Stimulated activated CD4-positive, alpha-beta T cell treated with anti-CD3 and anti-CD28 coated beads, Interleukin-4, amount 100 ng/mL, for 1 hour (primary cell): Measurements from ENCODE around the gene MAPK6.
"Not testable (repeated sequence)": the region's sequence is repeated elsewhere in the genome, so short reads cannot be mapped to it uniquely, and the experiment has no call there.

ENCODE experiments used
- DNase-seq: peaks from one replicate; pipeline ENCODE4 v3.0.0-alpha.2; 2020

Gene MAPK6

GRCh38 chr15:52045795-52046298 is 26.8 kb downstream of the MAPK6 start:
- not testable (repeated sequence) for DNase-seq

- not testable (repeated sequence) for DNase-seq
Measured at GRCh38 chr15:52046552-52046951, 27.5 kb downstream of the MAPK6 start.

- DNase-seq: no peak
Measured at GRCh38 chr15:52050416-52050815, 31.4 kb downstream of the MAPK6 start.

GRCh38 chr15:52052066-52052935 is 33.3 kb downstream of the MAPK6 start:
- no peak for DNase-seq

GRCh38 chr15:52054381-52054780 is 35.4 kb downstream of the MAPK6 start:
- DNase-seq: no peak

GRCh38 chr15:52054858-52055257 is 35.8 kb downstream of the MAPK6 start:
- not testable (repeated sequence) for DNase-seq

GRCh38 chr15:52056001-52056400 is 37.0 kb downstream of the MAPK6 start:
- no peak for DNase-seq

GRCh38 chr15:52056496-52056895 is 37.5 kb downstream of the MAPK6 start:
- no peak for DNase-seq

GRCh38 chr15:52057996-52058395 is 39.0 kb downstream of the MAPK6 start:
- DNase-seq: no peak

- no peak for DNase-seq
Measured at GRCh38 chr15:52060501-52060900, 41.5 kb downstream of the MAPK6 start.

- no peak for DNase-seq
Measured at GRCh38 chr15:52066842-52067544, 48.0 kb downstream of the MAPK6 start.

GRCh38 chr15:52067545-52067926 is 48.5 kb downstream of the MAPK6 start:
- DNase-seq: no peak

- DNase-seq: no peak
Measured at GRCh38 chr15:52068004-52068615, 49.1 kb downstream of the MAPK6 start.

GRCh38 chr15:52069559-52069958 is 50.5 kb downstream of the MAPK6 start:
- no peak for DNase-seq

- DNase-seq: no peak
Measured at GRCh38 chr15:52071570-52071969, 52.6 kb downstream of the MAPK6 start.

GRCh38 chr15:52076889-52077781 is 58.1 kb downstream of the MAPK6 start:
- no peak for DNase-seq

- no peak for DNase-seq
Measured at GRCh38 chr15:52078197-52078875, 59.3 kb downstream of the MAPK6 start.

GRCh38 chr15:52078876-52079700 is 60.1 kb downstream of the MAPK6 start:
- DNase-seq: peak; percentile 86

GRCh38 chr15:52080031-52080430 is 61.0 kb downstream of the MAPK6 start:
- no peak for DNase-seq

- DNase-seq: no peak
Measured at GRCh38 chr15:52080706-52081392, 61.8 kb downstream of the MAPK6 start.
